Measurements from ENCODE around the gene SLBP. TPM values are rescaled to one million over a fixed set of nuclear protein-coding genes. Genes with fewer than 3 reads are reported as not detected.
"Not testable (repeated sequence)": the region's sequence is repeated elsewhere in the genome, so short reads cannot be mapped to it uniquely, and the experiment has no call there.

Gene SLBP
- total RNA-seq, 1 donor from 2014 or later = 29.4 TPM

DNA sequence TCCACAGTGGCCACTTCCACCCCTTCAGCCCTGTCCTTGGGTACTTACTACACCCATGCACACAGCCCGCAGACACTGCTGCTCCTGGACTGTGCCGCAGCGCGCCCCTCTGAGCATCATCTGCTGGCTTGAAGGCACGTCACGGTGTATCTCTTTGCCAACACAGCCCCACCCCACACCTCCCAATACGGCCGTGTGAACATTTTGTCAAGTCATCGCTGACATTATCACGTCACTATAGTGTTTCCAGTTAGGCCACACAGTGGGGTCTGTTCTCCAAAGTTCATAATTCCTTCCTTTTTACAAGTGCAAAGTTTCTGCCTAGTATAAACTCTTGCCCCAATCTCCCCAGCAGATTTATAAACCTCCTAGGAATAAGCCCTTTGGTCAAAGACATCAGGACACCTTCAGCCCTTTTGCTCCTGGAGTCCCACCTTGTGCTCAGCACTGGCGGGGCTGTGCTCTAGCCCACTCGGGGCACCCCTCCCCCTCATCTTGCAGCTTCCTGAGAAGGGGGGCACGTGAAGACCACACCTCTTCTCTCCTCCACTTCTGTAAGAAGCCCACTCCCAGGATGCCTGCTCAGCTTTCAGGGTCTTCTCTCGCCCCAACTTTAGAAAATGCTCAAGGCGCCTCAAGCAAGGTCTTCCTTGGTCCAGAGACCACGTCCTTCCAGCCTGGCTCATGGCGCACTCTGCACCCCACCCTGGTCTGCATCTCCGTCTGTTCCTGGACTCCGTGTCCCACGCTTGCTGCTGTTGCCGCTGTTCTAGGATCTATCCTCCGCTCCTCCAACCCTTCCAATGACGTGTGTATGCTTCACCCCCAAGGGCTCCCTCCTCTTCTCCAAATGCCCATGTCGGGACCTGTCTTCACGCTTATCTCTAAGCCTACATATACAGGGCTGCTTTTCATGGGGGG is 35.3 kb downstream of the SLBP start:
- DNase-seq (ENCODE audit: low spot score) = no peak

DNA sequence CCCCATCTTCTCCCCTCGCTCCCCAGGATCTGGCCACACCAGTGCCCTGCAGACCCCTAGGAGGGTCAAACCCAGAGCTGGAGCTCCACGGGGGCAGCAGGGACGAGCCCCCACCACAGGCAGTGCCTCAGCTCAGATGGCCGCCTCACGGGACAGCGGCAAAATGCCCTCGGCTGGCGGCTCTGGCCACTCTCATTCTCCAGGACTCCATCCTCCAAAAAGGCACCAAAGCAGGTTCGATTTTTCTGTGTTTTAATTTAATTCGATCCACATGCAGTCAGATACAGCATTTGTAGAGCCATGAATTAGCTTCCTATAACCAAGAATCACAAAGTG is 36.3 kb downstream of the SLBP start:
- no peak for DNase-seq (ENCODE audit: low spot score)

DNA sequence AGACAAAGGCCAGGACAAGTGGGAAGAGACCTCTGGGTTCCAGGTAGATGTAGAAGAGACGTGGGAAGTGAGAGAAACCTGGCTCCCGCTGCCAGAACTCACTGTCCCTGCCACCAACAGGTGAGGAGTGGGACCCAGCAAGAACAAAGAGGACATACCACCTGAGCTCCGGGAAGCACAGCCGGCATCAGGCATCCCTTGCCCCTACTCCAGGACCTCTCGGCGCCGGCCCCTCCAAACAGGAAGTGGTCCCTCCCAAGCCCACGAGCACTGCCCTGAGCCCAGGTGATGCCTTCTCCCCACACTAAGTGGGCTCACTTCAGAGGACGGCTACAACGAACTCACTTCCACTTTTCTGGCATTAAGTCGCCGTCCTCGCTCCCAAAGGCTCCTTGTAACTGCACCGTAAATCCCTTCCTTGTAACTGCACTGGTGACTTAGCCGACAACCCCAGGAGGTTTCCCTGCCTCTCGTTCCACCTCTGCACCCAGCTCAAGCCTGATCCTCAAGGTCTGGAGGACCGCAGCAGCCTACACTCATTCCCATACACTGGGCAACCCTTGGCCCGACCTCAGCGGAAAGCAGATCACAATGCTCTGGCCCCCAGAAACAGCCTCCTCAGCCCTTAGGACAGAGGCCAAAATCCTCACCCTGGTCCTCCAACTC is 36.9 kb downstream of the SLBP start:
- DNase-seq (ENCODE audit: low spot score) = no peak

DNA sequence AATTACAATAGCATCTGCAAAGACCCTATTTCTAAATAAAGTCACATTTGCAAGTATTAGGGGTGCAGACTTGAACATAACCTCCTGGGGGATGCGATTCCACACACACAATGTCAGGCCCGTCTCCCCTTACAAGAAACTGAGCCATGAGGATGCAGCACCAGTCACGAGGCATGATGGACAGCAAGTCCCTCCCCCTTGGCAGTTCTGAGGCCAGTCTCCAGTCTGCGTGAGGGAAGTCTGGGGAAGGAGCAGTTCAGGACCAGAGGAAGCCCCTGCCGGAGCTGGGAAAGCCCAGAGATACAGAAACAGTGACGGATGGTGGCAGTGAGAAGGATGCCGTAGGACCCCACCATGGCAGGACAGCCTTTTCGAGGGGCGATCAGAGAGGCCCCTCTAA is 37.4 kb downstream of the SLBP start:
- no peak for DNase-seq (ENCODE audit: low spot score)

DNA sequence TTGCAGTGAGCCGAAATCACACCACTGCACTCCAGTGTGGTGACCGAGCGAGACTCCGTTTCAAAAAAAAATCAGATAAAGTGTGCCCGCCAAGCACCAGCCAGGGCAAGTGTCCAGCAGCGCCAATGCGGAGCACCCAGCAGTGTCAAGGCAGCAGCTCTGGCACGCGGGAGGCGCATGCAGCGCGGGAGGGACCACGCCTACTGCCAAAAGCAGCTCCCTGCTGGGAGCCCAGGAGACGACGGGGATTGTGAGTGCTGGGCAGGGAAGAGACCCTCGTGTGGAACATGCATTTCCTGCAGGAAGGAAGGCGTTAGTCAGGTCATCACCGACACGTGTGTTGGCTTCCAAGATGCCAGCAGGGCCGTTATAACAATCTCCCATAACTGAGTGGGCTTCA is 38.4 kb downstream of the SLBP start:
- no peak for DNase-seq (ENCODE audit: low spot score)

DNA sequence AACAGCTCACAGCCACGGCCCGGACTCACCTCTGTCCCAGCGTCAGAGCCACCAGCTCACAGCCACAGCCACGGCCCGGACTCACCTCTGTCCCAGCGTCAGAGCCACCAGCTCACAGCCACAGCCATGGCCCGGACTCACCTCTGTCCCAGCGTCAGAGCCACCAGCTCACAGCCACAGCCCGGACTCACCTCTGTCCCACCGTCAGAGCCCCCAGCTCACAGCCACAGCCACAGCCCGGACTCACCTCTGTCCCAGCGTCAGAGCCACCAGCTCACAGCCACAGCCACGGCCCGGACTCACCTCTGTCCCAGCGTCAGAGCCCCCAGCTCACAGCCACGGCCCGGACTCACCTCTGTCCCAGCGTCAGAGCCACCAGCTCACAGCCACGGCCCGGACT is 41.1 kb downstream of the SLBP start:
- not testable (repeated sequence) for DNase-seq (ENCODE audit: low spot score)

DNA sequence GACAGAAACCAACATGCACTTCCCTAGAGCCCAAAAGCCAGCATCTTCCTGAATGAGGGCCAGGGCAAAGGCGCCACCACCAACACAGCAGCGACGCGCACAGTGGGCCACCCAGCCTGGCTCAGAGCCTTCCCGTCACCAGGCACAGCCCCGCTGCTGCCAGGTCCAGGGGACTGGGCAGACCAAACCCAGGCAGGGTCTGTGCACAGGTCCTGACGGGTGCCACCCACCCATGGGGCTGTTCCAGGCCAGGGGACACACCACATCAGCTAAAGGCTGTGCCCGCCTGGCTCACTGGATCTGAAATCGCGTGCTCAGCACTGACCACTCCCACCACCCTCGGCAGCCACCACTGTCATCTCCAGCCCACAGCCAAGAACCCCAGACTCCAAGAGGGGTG is 41.8 kb downstream of the SLBP start:
- no peak for DNase-seq (ENCODE audit: low spot score)

DNA sequence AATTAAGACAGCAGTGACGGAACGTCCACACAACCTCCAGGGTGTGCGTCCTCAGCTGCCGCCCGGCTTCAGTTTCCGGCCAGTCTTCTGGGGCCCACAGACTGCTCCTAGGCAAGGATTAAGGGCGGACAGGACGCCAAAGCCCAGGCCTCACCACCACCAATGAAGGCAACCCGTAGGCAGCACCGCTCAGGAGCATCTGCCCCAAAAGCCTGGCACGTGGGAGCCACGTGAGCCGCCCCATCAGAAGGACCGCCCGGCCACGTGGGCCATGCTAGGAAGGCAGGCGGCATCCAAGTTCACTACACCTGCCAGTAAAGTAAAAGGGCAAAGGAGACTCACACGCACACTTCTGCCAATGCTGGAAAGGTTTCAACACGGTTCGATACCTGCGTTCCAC is 42.3 kb downstream of the SLBP start:
- DNase-seq (ENCODE audit: low spot score) = no peak

DNA sequence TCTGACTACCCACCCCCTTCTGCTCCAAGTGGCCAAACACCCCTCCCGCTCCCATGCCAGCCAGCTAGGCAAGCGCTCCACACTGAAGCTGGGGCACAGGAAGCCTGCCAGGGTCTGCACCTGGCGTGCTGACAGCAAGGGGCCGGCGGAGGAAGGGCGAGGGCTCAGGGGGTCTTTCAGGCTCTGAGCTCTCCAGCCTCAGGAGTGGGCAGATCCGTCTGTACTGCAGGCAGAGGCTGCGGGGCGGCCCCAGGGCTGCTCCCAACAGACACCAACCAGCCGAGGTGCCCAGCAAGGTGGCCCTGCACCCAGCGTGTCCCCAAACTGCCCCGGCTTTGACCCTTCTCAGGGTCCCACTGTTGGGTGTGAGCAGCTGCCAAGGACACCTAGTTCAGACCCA is 42.8 kb downstream of the SLBP start:
- DNase-seq (ENCODE audit: low spot score) = no peak

DNA sequence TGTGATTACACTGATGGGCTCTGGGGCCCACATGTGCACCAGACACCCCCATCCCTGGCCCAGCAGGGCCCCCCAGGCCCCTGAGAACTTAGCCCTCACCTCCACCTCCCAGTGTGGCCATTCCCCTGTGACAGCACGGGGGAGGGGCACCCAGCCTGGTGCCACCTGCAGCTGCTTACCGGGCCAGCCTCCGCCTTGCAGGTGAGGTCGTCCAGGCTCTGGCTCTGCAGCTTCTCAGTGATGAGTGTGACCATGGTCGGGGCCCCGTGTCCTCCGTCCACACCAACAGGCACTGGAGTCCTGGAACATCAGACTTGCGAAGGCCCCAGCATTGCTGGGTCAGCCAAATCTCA is 43.7 kb downstream of the SLBP start:
- DNase-seq (ENCODE audit: low spot score) = no peak

DNA sequence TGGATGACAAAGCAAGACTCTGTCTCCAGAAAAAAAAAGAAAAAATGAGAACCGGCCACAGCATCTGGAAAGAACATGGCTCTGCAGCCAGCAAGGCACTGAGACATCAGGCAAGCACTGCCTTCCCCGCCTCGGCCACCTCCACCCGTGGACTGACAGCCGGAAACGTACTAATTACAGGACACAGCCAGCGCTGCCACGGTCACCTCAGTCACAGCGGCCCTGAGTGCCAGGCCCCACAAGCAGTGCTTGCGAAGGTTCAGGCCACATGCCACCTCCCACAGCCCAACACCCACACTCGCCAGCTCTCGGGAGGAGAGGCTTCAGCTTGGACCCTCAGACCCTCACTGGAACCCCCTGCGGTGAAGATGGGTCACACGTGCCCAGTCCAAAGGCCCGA is 44.8 kb downstream of the SLBP start:
- DNase-seq (ENCODE audit: low spot score) = no peak

DNA sequence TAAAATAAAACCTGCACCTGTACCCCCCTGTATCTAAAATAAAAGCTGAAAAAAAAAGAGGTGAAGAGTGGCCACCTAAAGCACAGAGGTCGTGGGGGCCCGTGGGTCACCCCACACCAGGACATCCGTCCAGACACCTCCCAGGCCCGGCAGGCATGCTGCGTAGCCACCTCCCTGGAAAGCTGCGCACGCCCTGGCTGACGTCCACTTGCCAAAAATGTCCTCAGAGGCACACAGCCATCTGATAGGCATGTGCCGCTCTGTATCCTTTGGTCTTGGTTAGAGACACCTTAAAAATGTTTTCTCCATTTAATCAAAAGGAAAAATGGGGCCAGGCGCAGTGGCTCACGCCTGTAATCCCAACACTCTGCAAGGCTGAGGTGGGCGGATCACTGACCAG is 45.7 kb downstream of the SLBP start:
- DNase-seq (ENCODE audit: low spot score) = no peak

DNA sequence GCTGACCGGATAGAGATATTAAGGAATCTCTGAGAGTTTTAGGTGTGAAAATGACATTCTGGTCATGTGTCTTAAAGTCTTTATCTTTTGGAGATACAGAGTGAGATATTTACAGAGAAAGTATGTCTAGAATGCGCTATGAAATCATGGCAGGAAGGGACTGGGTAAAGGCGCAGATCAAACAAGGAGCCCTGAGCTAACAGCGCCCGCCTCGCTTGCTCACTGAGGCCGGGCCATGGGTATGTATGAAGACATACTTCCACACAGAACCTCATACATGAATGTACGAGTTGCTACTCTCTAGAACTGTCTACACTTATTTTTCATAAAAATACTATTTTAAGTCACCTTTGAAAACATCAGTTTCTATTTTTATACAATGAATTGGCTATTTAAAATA is 48.0 kb downstream of the SLBP start:
- no peak for DNase-seq (ENCODE audit: low spot score)

DNA sequence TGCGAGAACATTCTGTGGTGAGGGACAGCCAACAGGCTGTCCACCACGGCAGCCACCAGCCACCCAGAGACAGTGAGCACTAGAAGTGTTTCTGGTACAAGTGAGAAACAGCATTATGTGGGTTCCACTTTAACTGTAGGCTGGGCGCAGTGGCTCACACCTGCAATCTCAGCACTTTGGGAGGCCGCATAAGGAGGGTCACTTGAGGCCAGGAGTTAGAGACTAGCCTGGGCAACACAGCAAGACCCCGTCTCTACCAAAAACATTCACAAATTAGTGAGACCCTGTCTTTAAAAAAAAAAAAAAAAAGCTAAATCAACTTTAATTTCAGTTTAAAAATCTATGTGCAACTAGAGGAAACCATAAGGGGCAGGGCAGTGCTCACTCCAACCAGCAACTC is 48.6 kb downstream of the SLBP start:
- DNase-seq (ENCODE audit: low spot score) = no peak

DNA sequence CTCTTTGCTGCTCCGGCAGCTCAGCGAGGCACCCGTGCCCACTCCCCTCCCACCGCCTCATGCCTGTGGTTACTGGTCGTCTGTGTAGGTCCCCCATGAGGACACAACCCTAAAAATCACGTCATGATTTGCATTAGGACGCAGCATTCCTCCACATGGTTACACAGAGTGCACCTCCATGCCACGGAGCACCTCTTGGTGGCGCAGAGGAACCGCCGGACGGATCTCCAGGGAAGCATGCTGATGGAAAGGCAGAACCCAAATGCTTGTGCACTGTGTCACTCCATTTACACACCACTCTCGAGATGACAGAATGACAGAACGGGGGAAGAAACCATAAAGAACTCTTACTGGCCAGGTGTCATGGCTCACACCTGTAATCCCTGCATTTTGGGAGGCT is 50.4 kb downstream of the SLBP start:
- no peak for DNase-seq (ENCODE audit: low spot score)

DNA sequence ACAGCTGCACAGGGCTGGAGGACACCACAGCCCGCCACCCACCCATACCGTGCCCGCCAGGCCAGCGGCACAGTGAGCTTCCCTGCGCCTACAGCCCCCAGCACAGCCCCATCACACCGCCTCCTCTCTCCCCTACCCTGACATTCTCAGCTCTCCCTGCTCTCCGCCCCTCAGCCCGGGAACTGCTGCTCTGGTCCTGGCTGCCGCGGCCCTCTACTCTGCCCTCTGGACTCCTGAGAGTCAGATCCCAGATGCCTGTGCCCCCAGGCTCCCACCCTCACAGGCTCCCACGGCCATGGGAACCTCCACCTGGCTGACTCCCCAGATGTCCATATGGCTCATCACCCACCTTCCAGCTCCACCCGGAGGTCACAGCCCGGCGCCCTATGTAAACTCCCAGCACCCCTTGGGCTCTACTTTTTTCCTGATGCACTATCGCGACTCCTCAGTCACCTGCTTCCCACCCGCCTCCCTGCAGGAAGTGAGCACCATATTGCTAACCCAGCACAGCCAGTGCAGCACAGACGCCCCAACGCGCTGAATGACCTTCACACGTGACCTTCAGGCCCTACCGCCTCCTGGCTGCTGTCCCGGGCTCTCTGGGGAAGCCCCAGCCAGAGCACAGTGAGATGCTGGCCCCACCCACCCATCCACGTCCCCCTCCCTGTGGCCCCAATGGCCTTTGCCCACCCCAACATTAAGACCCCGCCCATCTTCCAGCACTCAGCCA is 51.0 kb downstream of the SLBP start:
- no peak for DNase-seq (ENCODE audit: low spot score)

DNA sequence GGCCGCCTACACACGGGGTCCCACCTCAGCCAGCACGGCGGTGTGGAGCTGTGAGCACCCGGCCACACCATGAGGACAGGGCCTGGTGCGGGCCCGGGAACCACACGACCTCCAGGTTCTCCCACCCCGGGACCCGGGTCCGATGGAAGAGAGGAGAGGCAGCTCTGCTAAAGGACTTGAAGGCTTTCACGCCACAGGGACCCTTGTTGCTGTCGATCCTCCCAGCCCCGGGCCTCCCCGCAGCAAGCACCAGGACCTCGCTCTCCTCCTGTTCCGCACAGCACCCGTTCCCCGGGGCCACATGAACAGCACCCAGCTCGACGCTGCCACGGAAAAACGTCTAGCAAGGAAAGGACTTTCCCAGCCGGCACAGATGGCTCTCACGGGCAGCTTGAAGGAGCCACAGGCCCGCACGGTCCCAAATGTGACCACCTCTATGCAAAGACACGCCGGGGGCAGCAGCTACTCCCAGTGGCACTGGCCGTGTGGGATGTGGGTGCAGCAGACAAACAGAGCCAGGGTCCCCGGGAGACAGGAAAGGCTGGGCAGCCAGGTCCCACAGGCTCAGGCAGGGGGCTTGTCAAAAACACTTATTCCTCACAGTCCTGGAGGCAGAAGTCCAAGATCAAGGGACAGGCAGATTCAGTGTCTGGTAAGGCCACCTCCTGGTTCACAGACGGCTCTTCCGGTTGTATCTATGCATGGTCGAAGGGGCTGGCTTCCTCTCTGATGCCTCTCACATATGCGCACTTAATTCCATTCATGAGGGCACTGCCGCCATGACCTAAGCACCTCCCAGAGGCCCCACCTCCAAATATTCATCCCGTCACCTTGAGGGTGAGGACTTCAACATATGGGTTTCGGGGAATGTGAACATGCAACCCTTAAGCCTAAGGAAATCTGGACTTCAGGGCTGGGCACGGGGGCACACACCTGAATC is 52.7 kb downstream of the SLBP start:
- no peak for DNase-seq (ENCODE audit: low spot score)

DNA sequence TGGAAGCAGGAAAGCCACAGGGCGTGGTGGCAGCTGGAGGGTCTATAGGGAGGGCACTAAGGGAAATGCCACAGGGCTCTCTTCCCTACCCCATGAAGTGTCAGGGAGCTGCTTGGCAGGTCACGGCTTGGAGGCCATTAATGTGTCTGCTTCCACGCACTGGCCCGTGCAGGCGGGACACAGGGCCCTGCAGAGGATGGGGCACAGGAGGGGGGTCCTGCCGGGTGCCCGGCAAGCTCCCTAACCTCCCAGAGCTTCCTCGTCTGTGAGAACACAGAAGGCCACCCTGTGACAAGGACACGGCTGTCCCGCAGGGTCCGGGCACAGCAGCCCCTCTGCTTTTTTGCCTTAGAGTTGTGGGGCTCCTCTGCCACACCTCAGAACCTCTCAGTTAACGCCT is 53.5 kb downstream of the SLBP start:
- DNase-seq (ENCODE audit: low spot score) = no peak

DNA sequence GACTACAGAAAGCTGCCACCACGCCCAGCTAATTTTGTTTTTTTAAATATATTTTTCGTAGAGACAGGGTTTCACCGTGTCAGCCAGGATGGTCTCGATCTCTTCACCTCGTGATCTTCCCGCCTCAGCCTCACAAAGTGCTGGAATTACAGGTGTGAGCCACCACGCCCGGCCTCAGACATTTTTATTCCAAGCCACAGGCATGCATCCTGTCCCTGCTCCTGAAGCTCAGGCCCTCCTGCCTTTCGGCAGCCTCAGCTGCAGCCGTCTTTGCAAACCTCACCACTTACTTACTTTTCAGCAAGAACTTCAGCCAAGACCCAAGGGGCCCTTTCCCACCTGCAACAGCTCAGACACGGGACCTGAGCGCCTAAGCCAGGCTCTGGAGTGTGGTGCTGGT is 54.0 kb downstream of the SLBP start:
- DNase-seq (ENCODE audit: low spot score) = no peak

DNA sequence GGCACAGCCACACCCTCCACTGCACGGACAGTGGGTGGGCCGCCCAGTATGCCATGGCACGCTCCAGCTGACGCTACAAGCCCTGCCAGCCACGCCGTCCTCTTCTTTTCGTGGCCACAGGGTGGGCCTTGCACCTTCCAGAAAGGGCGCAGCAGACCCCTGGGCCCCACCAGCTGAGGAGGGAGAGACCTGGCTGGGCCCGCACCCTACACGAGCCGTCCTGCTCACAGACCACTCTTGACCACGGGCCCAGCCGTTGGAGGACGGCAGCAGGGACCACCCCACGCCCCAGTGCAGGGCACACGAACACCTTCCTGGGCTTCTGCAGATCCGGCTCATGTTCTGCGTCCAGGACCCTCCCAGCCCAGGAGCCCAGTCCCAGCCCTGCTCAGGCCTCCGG is 55.1 kb downstream of the SLBP start:
- DNase-seq (ENCODE audit: low spot score) = no peak

DNA sequence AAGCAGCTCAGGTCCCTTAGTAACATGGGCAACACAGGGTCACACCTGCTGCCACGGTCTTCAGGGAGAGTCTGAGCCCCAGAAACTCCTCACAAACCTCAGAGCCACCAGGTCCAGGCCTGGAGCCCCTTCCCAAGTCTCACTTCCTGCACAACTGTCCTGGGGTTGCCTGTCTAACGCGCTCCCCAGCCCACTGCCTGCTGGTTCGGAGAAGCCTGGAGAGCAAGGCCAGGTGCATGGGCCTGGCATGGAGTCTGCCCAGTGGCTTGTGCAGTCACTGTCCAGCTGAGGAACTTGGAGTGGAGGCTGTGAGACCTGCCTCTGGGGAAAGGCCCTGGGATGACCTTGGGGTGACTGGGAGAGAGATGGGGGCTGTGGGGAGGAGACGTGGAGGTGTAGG is 56.0 kb downstream of the SLBP start:
- DNase-seq (ENCODE audit: low spot score) = no peak

DNA sequence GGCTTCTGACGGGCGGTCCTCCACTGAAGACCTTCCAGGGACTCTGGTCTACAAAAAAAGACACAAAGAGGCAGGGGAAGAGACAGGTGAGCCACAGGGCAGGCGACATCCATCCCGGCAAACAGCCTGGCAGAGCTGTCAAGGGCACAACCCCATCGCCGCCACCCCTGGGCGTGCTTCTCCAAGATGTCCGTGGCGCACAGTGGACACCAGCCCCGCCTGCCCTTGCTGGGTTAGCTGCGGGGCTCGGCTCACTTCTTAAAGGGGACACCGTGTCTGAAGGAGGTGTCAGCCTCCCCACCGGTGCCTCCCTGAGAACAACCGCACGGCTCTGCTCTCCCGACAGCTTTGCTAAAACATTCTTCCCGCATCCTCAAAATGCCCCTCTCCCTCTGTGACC is 56.4 kb downstream of the SLBP start:
- no peak for DNase-seq (ENCODE audit: low spot score)
